GM12801 (cell line): Measurements from ENCODE around the gene SEMA4B.

ENCODE experiments used
- CTCF ChIP-seq: IDR thresholded peaks from one replicate; pipeline ENCODE4 v1.5.1; 2011; ENCODE audit warnings: control low read depth; ENCODE audit not compliant: insufficient read length; ENCODE audit errors: extremely low read depth

Gene SEMA4B, protein sequence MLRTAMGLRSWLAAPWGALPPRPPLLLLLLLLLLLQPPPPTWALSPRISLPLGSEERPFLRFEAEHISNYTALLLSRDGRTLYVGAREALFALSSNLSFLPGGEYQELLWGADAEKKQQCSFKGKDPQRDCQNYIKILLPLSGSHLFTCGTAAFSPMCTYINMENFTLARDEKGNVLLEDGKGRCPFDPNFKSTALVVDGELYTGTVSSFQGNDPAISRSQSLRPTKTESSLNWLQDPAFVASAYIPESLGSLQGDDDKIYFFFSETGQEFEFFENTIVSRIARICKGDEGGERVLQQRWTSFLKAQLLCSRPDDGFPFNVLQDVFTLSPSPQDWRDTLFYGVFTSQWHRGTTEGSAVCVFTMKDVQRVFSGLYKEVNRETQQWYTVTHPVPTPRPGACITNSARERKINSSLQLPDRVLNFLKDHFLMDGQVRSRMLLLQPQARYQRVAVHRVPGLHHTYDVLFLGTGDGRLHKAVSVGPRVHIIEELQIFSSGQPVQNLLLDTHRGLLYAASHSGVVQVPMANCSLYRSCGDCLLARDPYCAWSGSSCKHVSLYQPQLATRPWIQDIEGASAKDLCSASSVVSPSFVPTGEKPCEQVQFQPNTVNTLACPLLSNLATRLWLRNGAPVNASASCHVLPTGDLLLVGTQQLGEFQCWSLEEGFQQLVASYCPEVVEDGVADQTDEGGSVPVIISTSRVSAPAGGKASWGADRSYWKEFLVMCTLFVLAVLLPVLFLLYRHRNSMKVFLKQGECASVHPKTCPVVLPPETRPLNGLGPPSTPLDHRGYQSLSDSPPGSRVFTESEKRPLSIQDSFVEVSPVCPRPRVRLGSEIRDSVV

DNA sequence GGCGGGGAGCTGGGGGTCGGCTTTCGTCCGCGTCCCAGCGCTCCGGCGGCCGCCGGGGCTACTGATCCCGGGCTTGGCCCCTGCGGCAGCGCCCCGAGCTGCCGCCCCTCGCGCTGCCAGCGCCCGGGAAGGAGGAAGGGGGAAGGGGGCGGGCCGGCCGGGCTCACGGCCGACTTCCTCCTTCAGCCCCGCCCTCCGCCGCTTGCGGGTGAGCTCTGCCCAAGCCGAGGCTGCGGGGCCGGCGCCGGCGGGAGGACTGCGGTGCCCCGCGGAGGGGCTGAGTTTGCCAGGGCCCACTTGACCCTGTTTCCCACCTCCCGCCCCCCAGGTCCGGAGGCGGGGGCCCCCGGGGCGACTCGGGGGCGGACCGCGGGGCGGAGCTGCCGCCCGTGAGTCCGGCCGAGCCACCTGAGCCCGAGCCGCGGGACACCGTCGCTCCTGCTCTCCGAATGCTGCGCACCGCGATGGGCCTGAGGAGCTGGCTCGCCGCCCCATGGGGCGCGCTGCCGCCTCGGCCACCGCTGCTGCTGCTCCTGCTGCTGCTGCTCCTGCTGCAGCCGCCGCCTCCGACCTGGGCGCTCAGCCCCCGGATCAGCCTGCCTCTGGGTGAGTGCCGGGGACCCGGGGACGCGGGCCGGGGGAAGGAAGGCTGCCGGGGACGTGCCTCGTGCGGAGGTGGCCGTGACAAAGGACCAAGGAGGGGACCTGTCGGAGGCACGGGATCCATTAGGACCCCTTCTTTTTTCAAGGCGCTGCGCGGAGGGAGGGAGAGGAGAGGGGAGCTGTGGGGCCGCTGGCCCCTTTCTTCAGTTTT is at the start of gene SEMA4B:
TSS of gene SEMA4B (plus strand) at position 201 of the 814 bp plus-strand sequence. CDS start at position 450, 249 bp downstream.
- TF ChIP-seq CTCF, result no peak

DNA sequence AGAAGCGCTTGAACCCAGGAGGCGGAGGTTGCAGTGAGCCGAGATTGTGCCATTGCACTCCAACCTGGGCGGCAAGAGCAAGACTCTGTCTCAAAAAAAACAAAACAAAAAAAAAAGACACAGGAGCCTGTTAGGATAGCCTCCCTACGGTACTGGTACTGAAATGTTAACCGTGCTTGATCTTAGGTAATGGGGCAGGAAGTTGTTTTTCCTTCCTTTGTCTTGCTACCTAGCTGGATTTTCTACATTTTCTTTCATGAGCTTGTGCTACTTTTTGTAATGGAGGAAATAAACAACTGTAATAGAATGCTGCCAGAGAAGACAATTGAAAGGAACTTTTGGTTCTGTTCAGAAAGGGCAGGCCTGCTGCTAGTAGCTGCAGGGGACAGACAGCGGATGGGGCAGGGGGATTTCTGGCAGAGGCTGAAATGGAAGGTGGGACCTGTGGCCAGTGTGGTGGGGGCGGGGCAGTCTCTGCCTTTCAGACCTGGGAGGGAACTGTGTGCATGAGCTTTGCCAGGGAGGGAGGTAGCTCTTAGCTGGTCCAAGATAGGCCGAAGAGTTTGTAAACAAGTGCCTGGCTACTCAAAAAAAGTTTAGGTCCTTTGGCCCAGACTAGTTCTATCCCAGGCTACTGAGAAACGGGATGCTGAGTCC is 49.0 kb upstream of the SEMA4B start:
- TF ChIP-seq CTCF, result no peak

DNA sequence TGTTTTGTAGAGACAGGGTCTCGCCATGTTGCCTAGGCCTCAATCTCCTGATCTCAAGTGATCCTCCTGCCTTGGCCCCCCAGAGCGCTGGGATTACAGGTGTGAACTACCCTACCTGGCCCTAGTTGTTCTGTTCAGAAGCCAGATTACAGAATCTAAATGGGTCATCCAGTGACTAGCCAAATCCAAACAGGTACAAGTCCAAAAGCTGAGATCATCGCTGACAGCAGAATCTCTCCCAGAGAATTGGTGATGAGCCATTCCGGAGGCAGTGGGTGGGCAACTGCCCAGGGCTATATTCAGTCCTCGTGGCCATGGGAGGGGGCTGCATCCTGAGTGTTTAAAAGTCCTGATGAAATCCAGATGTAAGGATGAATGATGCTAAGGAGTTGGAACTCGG is 47.5 kb upstream of the SEMA4B start:
- TF ChIP-seq CTCF, result no peak

GRCh38 chr15:90154246-90154645 is 46.9 kb upstream of the SEMA4B start:
- no peak for TF ChIP-seq CTCF

DNA sequence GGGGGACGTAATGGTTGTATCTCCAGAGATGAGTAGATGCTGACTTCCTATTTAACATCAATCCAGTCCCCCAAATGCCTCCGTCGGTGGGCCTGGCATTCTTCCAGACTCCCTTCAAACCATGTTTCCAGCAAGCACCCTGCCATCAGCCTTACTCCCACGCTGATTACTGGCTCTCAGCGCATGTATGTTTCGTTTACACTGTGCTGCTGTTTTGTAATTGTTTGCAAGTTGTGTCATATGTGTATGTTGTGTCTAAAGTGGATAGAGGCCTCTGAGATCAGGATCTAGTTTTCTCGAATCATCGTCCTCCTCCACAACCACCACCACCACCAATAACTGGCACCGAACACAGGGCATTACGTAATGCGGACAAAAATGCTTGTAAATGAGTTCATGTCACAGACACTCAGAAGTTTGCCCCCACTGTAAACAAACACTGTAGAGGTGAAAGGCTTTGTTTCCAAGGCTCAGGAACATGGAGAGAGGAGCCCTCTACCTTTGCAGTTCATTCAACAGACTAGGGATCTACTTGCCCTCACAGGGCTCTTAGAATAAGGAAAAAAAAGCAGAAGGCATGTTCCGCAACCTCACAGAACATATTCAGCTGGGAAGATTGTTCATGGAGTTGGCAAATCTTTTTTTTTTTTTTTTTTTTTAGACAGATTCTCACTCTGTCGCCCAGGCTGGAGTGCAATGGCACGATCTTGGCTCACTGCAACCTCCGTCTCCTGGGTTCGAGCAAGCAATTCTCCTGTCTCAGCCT is 46.1 kb upstream of the SEMA4B start:
- TF ChIP-seq CTCF, result no peak

GRCh38 chr15:90159213-90159612 is 41.9 kb upstream of the SEMA4B start:
- TF ChIP-seq CTCF, result no peak
